ENCODE data around the gene MXD3.

DNA sequence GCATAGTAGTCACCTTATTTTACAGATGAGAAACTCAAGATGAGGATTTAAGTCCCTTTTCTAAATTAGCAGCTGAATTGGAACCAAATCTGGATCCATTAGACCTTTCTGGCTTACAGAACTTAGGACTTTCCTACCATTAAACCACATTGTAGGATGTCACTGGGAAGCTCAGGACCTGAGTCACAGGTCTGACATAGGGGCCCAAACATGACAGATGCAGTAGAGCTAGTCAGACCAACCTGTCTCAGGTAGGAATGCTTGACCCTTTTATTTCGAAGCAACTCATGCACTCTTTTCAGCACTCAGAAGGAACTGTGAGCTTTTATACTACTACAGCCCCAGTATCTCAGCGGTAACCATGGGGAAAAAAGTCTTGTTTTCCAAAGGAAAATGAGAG lies 10.7 kb downstream of the MXD3 start:
- TF ChIP-seq, protein P1, sequence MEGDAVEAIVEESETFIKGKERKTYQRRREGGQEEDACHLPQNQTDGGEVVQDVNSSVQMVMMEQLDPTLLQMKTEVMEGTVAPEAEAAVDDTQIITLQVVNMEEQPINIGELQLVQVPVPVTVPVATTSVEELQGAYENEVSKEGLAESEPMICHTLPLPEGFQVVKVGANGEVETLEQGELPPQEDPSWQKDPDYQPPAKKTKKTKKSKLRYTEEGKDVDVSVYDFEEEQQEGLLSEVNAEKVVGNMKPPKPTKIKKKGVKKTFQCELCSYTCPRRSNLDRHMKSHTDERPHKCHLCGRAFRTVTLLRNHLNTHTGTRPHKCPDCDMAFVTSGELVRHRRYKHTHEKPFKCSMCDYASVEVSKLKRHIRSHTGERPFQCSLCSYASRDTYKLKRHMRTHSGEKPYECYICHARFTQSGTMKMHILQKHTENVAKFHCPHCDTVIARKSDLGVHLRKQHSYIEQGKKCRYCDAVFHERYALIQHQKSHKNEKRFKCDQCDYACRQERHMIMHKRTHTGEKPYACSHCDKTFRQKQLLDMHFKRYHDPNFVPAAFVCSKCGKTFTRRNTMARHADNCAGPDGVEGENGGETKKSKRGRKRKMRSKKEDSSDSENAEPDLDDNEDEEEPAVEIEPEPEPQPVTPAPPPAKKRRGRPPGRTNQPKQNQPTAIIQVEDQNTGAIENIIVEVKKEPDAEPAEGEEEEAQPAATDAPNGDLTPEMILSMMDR (IDR thresholded peaks at IDR 0.05; ENCODE audit: extremely low read depth in 1 of 2, insufficient read depth in 1 of 2, low read depth in 1 of 2, low read length in 2 of 2), result no peak
- TF ChIP-seq POLR2A (IDR thresholded peaks at IDR 0.05; ENCODE audit: low read depth, low read length) (no peak), POLR2AphosphoS5 (IDR thresholded peaks at IDR 0.05; ENCODE audit: insufficient read depth, low read depth, low read length) (no peak), GATA2 (IDR thresholded peaks at IDR 0.05; ENCODE audit: insufficient read depth, insufficient read length, low read depth, low read length) (no peak), MAX (IDR thresholded peaks at IDR 0.05; ENCODE audit: insufficient read depth, insufficient read length) (no peak)

All from endothelial cell of umbilical vein (primary cell).